K562 (cell line): ENCODE measurements around the gene DNAH5. TPM values are rescaled to one million over a fixed set of nuclear protein-coding genes. Genes with fewer than 3 reads are reported as not detected.

Experiments
- ATAC-seq: fragments of 200-7000 bp; cut with Tn5 transposase; 3 replicates; pipeline ENCODE4 v1.9.1; 2020; ENCODE audit warnings: moderate library complexity
- BruUV-seq: library from RNA; stranded (reverse); fragments of 400-500 nt; replicated peaks from 2 replicates; lab custom pipeline; 2021; lab: Mats Ljungman, UMichigan
- CTCF ChIA-PET: fragments of 300-600 bp; formaldehyde crosslinking; extraction: SDS; loops from one replicate; lab custom pipeline; 2021; ENCODE audit warnings: low intra/inter-chr PET ratio; lab: Yijun Ruan, JAX
- POLR2A ChIA-PET: fragments of 300-600, 350-650 bp; sonication (Branson Sonifier 250); formaldehyde crosslinking; extraction: SDS; loops from one replicate; lab custom pipeline; 2021; ENCODE audit warnings: antibody characterized with exemption, inconsistent platforms; lab: Yijun Ruan, JAX
- DNase-seq, 4 experiments: peaks; one replicate each; pipeline versions ENCODE4 v3.0.0 to v3.0.0-alpha.2; 2011 to 2018; ENCODE audit warnings: low spot score in 3 of 4, mixed read lengths in 3 of 4; ENCODE audit errors: extremely low read depth in 1 of 4
- FAIRE-seq: peaks from 2 replicates; lab custom pipeline; 2011; peaks lifted over from hg19 to GRCh38; lab: Jason Lieb, UNC
- H2AFZ ChIP-seq: 2 replicates; pipeline ENCODE4 v1.6.0; 2011; ENCODE audit warnings: low read depth, low read length, control low read depth, inconsistent platforms
- H3K27ac ChIP-seq: fragments of 200-600 bp; 3 replicates; pipeline ENCODE4 v1.8.0; 2011; ENCODE audit warnings: low read depth, mild to moderate bottlenecking, control low read depth, inconsistent platforms, low read length, moderate library complexity, mixed read lengths; ENCODE audit errors: extremely low read depth
- H3K27me3 ChIP-seq, 2 experiments: fragments of 300-600 bp in 1 of 2; 2 replicates in 1 of 2; 3 replicates in 1 of 2; pipeline versions ENCODE4 v1.6.0 to v1.8.0; 2011; ENCODE audit warnings: inconsistent platforms in 2 of 2, low read length in 2 of 2, mild to moderate bottlenecking in 1 of 2, mixed read lengths in 1 of 2, moderate library complexity in 1 of 2; ENCODE audit not compliant: control insufficient read depth in 2 of 2, insufficient read depth in 2 of 2
- H3K36me3 ChIP-seq: fragments of 300-600 bp; 3 replicates; pipeline ENCODE4 v1.8.0; 2011; ENCODE audit warnings: mild to moderate bottlenecking, low read length, inconsistent platforms; ENCODE audit not compliant: control insufficient read depth, insufficient read depth
- H3K4me1 ChIP-seq, 2 experiments: fragments of 200-600 bp in 1 of 2; replicated peaks in 1 of 2; 2 replicates in 1 of 2; 3 replicates in 1 of 2; pipeline versions ENCODE4 v1.5.1 to v1.8.0; 2011; ENCODE audit warnings: inconsistent platforms in 2 of 2, low read length in 2 of 2, mild to moderate bottlenecking in 1 of 2, mixed read lengths in 1 of 2, moderate library complexity in 1 of 2; ENCODE audit not compliant: control insufficient read depth in 2 of 2, insufficient read depth in 2 of 2
- H3K4me2 ChIP-seq: 2 replicates; pipeline ENCODE4 v1.6.1; 2011; ENCODE audit warnings: low read length, control low read depth, inconsistent platforms, mixed read lengths; ENCODE audit not compliant: insufficient read depth
- H3K4me3 ChIP-seq: fragments of 200-600 bp; sonication (generic), shearing (Covaris generic); 2 replicates; pipeline ENCODE4 v1.5.1; 2016; ENCODE audit warnings: control low read depth, inconsistent platforms
- H3K79me2 ChIP-seq: fragments of 200-600 bp; 3 replicates; pipeline ENCODE4 v1.8.0; 2011; ENCODE audit warnings: low read length, inconsistent platforms; ENCODE audit not compliant: control insufficient read depth, insufficient read depth
- H3K9ac ChIP-seq, 2 experiments: 2 replicates each; pipeline versions ENCODE4 v1.6.0 to v1.6.1; 2011; ENCODE audit warnings: low read depth in 2 of 2, low read length in 2 of 2, control low read depth in 1 of 2, inconsistent platforms in 1 of 2, mild to moderate bottlenecking in 1 of 2, mixed read lengths in 1 of 2; ENCODE audit not compliant: insufficient read depth in 1 of 2
- H3K9me1 ChIP-seq: one replicate; pipeline ENCODE4 v1.6.0; 2011; ENCODE audit warnings: inconsistent platforms, mild to moderate bottlenecking, low read length, moderate library complexity; ENCODE audit not compliant: control insufficient read depth, insufficient read depth
- H3K9me3 ChIP-seq: replicated peaks from 2 replicates; pipeline ENCODE4 v1.5.1; 2011; ENCODE audit warnings: low read depth, low read length, inconsistent platforms; ENCODE audit not compliant: control insufficient read depth, insufficient read depth
- H4K20me1 ChIP-seq: replicated peaks from 2 replicates; pipeline ENCODE4 v1.6.1; 2011; ENCODE audit warnings: low read length, inconsistent platforms, mixed read lengths; ENCODE audit not compliant: control insufficient read depth, insufficient read depth
- ARID4B ChIP-seq: sonication (generic); formaldehyde crosslinking; IDR thresholded peaks from 2 replicates; pipeline ENCODE4 v1.8.0; 2022; ENCODE audit warnings: mild to moderate bottlenecking, missing genetic modification reagents
- CEBPB ChIP-seq: fragments of 450-650 bp; IDR thresholded peaks from 2 replicates; pipeline ENCODE4 v1.6.1; 2016; ENCODE audit warnings: missing genetic modification characterization, missing compliant biosample characterization
- CEBPG ChIP-seq, 3 experiments: fragments of 200-800 bp in 1 of 3; sonication (Bioruptor generic) in 1 of 3; sonication (generic) in 1 of 3; formaldehyde crosslinking in 1 of 3; IDR thresholded peaks in 2 of 3; conservative IDR thresholded peaks in 1 of 3; 2 replicates each; pipeline versions ENCODE4 v1.6.1 to v1.8.0; 2016 to 2022; ENCODE audit warnings: missing compliant biosample characterization in 2 of 3, missing genetic modification characterization in 2 of 3, mild to moderate bottlenecking in 1 of 3, missing genetic modification reagents in 1 of 3
- FOXJ2 ChIP-seq: fragments of 200-800 bp; sonication (Bioruptor generic); IDR thresholded peaks from 2 replicates; pipeline ENCODE4 v1.6.1; 2016; ENCODE audit warnings: missing genetic modification characterization, missing compliant biosample characterization
- FOXK2 ChIP-seq, 2 experiments: fragments of 450-650 bp; IDR thresholded peaks in 1 of 2; conservative IDR thresholded peaks in 1 of 2; 2 replicates each; pipeline ENCODE4 v1.6.1; 2016; ENCODE audit warnings: low read depth in 2 of 2, mild to moderate bottlenecking in 1 of 2
- GABPB2 ChIP-seq: fragments of 250-450 bp; sonication (Bioruptor Pico); conservative IDR thresholded peaks from 2 replicates; pipeline ENCODE4 v1.5.1; 2021; ENCODE audit warnings: mild to moderate bottlenecking
- PCBP1 ChIP-seq: fragments of 200-400 bp; formaldehyde crosslinking; IDR thresholded peaks from 2 replicates; pipeline ENCODE4 v1.6.1; 2018; ENCODE audit warnings: mild to moderate bottlenecking, low read depth, low read length; ENCODE audit not compliant: poor library complexity, severe bottlenecking
- PHB ChIP-seq: fragments of 250-450 bp; sonication (Bioruptor Pico); IDR thresholded peaks from 2 replicates; pipeline ENCODE4 v1.5.0; 2021
- POLR2AphosphoS2 ChIP-seq: IDR thresholded peaks from 2 replicates; pipeline ENCODE4 v1.6.1; 2012; ENCODE audit warnings: low read length, improper control_type of control experiment
- PRMT5 ChIP-seq: sonication (generic); formaldehyde crosslinking; IDR thresholded peaks from 2 replicates; pipeline ENCODE4 v1.5.0; 2020; ENCODE audit warnings: missing genetic modification reagents
- SMAD2 ChIP-seq: fragments of 150-350 bp; IDR thresholded peaks from 2 replicates; pipeline ENCODE4 v1.6.1; 2014; ENCODE audit warnings: low read depth, mild to moderate bottlenecking, low read length
- SPI1 ChIP-seq: IDR thresholded peaks from 2 replicates; pipeline ENCODE4 v1.6.1; 2011; ENCODE audit warnings: low read depth, low read length, control low read depth, borderline replicate concordance
- STAT5A ChIP-seq: IDR thresholded peaks from 2 replicates; pipeline ENCODE4 v1.6.1; 2012; ENCODE audit warnings: low read length, inconsistent platforms, borderline replicate concordance
- ZFP30 ChIP-seq: fragments of 250-450 bp; sonication (Bioruptor Pico); IDR thresholded peaks from 2 replicates; pipeline ENCODE4 v1.8.0; 2022; ENCODE audit warnings: moderate library complexity, mild to moderate bottlenecking, inconsistent platforms, borderline replicate concordance
- WGBS: fragments of 100-300 bp; shearing (Covaris generic); methylation state at CpG from one replicate; pipeline ENCODE4 v1.1.6; 2016; ENCODE audit warnings: low coverage, mixed read lengths; ENCODE audit not compliant: insufficient coverage; ENCODE audit errors: missing lambda C conversion rate; 5-methylcytosine and 5-hydroxymethylcytosine counted together
- in situ Hi-C: fragments of 300-500 bp; cut with MboI; formaldehyde crosslinking; loops from 4 replicates; pipeline ENCODE4 v1.15.0; 2018; ENCODE audit warnings: inconsistent platforms, mixed read lengths
- intact Hi-C: fragments of 100-400 bp; cut with micrococcal nuclease; formaldehyde crosslinking; loops from 2 replicates; pipeline ENCODE4 v1.14.2; 2022
- polyA plus RNA-seq, 8 experiments: library from polyadenylated mRNA; depleted of rRNA in 4 of 8; stranded (reverse) in 5 of 8; unstranded in 3 of 8; fragments of >200 nt; fragmentation: Nextera tagmentation in 2 of 8; fragmentation: Illumina TruSeq in 1 of 8; extraction: Ambion mirVana in 2 of 8; extraction: Trizol in 1 of 8; gene quantifications; 2 replicates each; pipeline versions ENCODE4 v1.2.1 to v1.2.3, GENCODE V29; 2011 to 2014; ENCODE audit warnings: inconsistent platforms in 1 of 8, missing spikeins in 1 of 8
- total RNA-seq, 7 experiments: library from RNA; depleted of rRNA in 6 of 7; stranded (reverse); fragments of >200 nt in 6 of 7; fragmentation: Illumina TruSeq in 2 of 7; extraction: Trizol in 2 of 7; gene quantifications; 2 replicates each; pipeline versions ENCODE4 v1.2.1 to v1.2.3, GENCODE V29; 2011 to 2021; ENCODE audit warnings: low replicate concordance in 1 of 7

Gene DNAH5
- total and polyA plus RNA-seq, 9 of the 15 experiments (the other 6 are each of a cell fraction or from before 2014, with no cell fraction given): 0.03 TPM; not detected in 8

GRCh38 chr5:13745508-13745907, 199.0 kb downstream of the DNAH5 start (continued):
- no peak for TF ChIP-seq ARID4B (CRISPR knock-in tag)
- no peak for TF ChIP-seq FOXJ2 (tag)
- TF ChIP-seq SMAD2: no peak
- TF ChIP-seq GABPB2 (CRISPR knock-in tag): no peak
- no peak for TF ChIP-seq PRMT5 (CRISPR knock-in tag)
- TF ChIP-seq CEBPG (CRISPR knock-in tag; IDR thresholded peaks at IDR 0.05): no peak
- TF ChIP-seq CEBPG (tag; conservative IDR thresholded peaks at IDR 0.05 in 1 of 2, IDR thresholded peaks at IDR 0.05 in 1 of 2): no peak

- H3K9me3 ChIP-seq: 0 out of 2 replicates have a peak, but pooled peaks cover 3% of the 10 kb centered on the region
- BruUV-seq: no TSS peak
- no peaks in the 10 kb centered on the region for H3K4me1 ChIP-seq
- CTCF ChIA-PET: no interaction called here
- no peaks in the 10 kb centered on the region for H4K20me1 ChIP-seq
- in situ Hi-C loops: no loop called here
- no peak overlapping the region for H3K4me3 ChIP-seq
- H3K9ac ChIP-seq: no peak overlapping the region
- H3K79me2 ChIP-seq: no peaks in the 10 kb centered on the region
- intact Hi-C loops: no loop called here
- no peaks in the 10 kb centered on the region for H3K27me3 ChIP-seq
- H3K4me2 ChIP-seq: no peak overlapping the region
- 0% methylated on average over 2 of the region's 2 CpGs for WGBS
- no peaks in the 10 kb centered on the region for H3K9me1 ChIP-seq
- no peaks in the 10 kb centered on the region for H3K36me3 ChIP-seq
- FAIRE-seq (no peak), ATAC-seq (no peak), DNase-seq (no peak)
- no peak overlapping the region for H2AFZ ChIP-seq
- POLR2A ChIA-PET: no interaction called here
- TF ChIP-seq SPI1 (no peak), PHB (CRISPR knock-in tag) (no peak), PCBP1 (no peak), CEBPB (no peak), ZFP30 (no peak), STAT5A (no peak), FOXK2 (conservative IDR thresholded peaks at IDR 0.05 in 1 of 2, IDR thresholded peaks at IDR 0.05 in 1 of 2; ENCODE audit: low read depth in 2 of 2) (no peak), POLR2AphosphoS2 (no peak)
- H3K27ac ChIP-seq: no peak overlapping the region
These were observed 204.0 kb downstream of the DNAH5 start for GRCh38 chr5:13740471-13740870.
